Heart left ventricle (tissue), 16 donors: ENCODE results near the gene KRTAP10-4. TPM values are rescaled to one million over a fixed set of nuclear protein-coding genes. Genes with fewer than 3 reads are reported as not detected.
"Not testable (repeated sequence)": the region's sequence is repeated elsewhere in the genome, so short reads cannot be mapped to it uniquely, and the experiment has no call there.

Experiments used
- ATAC-seq, 4 donors: fragments of 200-7000 bp; cut with Tn5 transposase; one replicate each; pipeline ENCODE4 v1.9.1; 2020 to 2022; ENCODE audit warnings: moderate library complexity in 4 of 4, mild to moderate bottlenecking in 3 of 4, moderate number of reproducible peaks in 1 of 4
- DNase-seq, 5 donors: peaks; one replicate each; pipeline ENCODE4 v3.0.0-alpha.2; 2020
- H3K27ac ChIP-seq, 12 donors: fragments of 200-600 bp; sonication (generic) in 4 of 12; one replicate each; pipeline versions ENCODE4 v1.5.0 to v1.8.0; 2016 to 2022; ENCODE audit warnings: mild to moderate bottlenecking in 2 of 12
- H3K27me3 ChIP-seq, 9 donors: fragments of 200-600 bp; sonication (generic) in 2 of 9; one replicate each; pipeline versions ENCODE4 v1.5.1 to v1.8.0; 2016 to 2022; ENCODE audit warnings: mild to moderate bottlenecking in 3 of 9
- H3K36me3 ChIP-seq, 9 donors: fragments of 200-600 bp; sonication (generic) in 2 of 9; one replicate each; pipeline versions ENCODE4 v1.5.0 to v1.8.0; 2018 to 2022; ENCODE audit warnings: mild to moderate bottlenecking in 2 of 9
- H3K4me1 ChIP-seq, 12 donors: fragments of 200-600 bp; sonication (generic) in 4 of 12; one replicate each; pipeline versions ENCODE4 v1.5.0 to v1.8.0; 2016 to 2022; ENCODE audit warnings: mild to moderate bottlenecking in 3 of 12
- H3K4me3 ChIP-seq, 12 donors: fragments of 200-600 bp; sonication (generic) in 4 of 12; one replicate each; pipeline versions ENCODE4 v1.5.0 to v1.8.0; 2017 to 2022; ENCODE audit warnings: mild to moderate bottlenecking in 9 of 12, moderate library complexity in 4 of 12
- H3K9me3 ChIP-seq, 12 donors: fragments of 200-600 bp; sonication (generic) in 4 of 12; one replicate each; pipeline versions ENCODE4 v1.5.0 to v1.8.0; 2016 to 2022; ENCODE audit warnings: mild to moderate bottlenecking in 1 of 12
- CTCF ChIP-seq, 12 donors: fragments of 200-600 bp; sonication (generic) in 4 of 12; IDR thresholded peaks; one replicate each; pipeline versions ENCODE4 v1.5.0 to v1.8.0; 2018 to 2022; ENCODE audit warnings: antibody characterized with exemption in 12 of 12, mild to moderate bottlenecking in 5 of 12
- POLR2A ChIP-seq, 2 donors: fragments of 450-650 bp; IDR thresholded peaks; one replicate each; pipeline ENCODE4 v1.6.1; 2017; ENCODE audit warnings: antibody characterized with exemption in 2 of 2, mild to moderate bottlenecking in 2 of 2, moderate library complexity in 2 of 2
- WGBS, 4 donors: extraction: QIAGEN DNeasy Blood & Tissue Kit in 2 of 4; methylation state at CpG; one replicate each; pipeline versions ENCODE4 v1.1.5 to v1.1.7; 2013 to 2018; 5-methylcytosine and 5-hydroxymethylcytosine counted together
- intact Hi-C, 10 donors: fragments of 100-400 bp; cut with DNase I; formaldehyde crosslinking; loops; one replicate each; pipeline versions ENCODE4 v1.11.1 to v1.14.2; 2022
- polyA plus RNA-seq, 2 donors: library from polyadenylated mRNA; stranded (reverse); fragments of 200-250 nt; gene quantifications; one replicate each; pipeline ENCODE4 v1.2.3, GENCODE V29; 2013
- total RNA-seq, 9 donors: library from RNA; depleted of rRNA in 2 of 9; stranded (reverse); fragments of >200 nt in 2 of 9; fragmentation: NEBNext Ultra II Directional in 3 of 9; extraction: Animal tissue kit (Norgen Biotek cat#: 25700) in 3 of 9; gene quantifications; one replicate each; pipeline versions ENCODE4 v1.1.0 to v1.2.4, GENCODE V29; 2016 to 2023
- donor health status: ischemic (EF 13 %, LVEDD 7.1; RV severe dilation, severe dysfunction).
- donor health status: healthy with polysubstance abuse.
- donor health status: DM: no; HTN: yes; CAD: no.
- donor health status: DM: no; HTN: no; CAD: no.
- donor health status: ischemic (EF 25% LVEDD 6.9; RV normal size, moderate dysfunction).
- donor health status: ischemic (EF 25% LVEDD 5.7; RV mildly dilated, moderate dysfunction).
- donor health status: healthy.
- donor health status: DM: yes; HTN: yes; CAD: no.
- donor health status: ischemic (EF 35%, LVEDD 5.7; RV mildly dilated, moderate dysfunction).
- donor health status: nonischemic (EF 11% LVEDD 7.7; RV severe dilation, severe dysfunction).
- donor health status: DM: yes; HTN: yes; CAD: no.
- donor health status: PGD.
- donor health status: ischemic (EF 29% LVEDD 5.4; RV normal size, mild dysfunction).
- donor health status: nonischemic (EF 23%, LVEDD 6.1; RV moderate dilation, normal function).

The KRTAP10-4 gene
- total and polyA plus RNA-seq, 11 donors: not detected

GRCh38 chr21:44548381-44548780 lies 25.1 kb upstream of the KRTAP10-4 start:
- H3K27me3 ChIP-seq: peaks cover 0 to 33% (median 2%) of the 10 kb centered on the region in 9 donors
- TF ChIP-seq POLR2A (IDR thresholded peaks at IDR 0.05) (no peak), CTCF (IDR thresholded peaks at IDR 0.05) (no peak)
- intact Hi-C loops: no loop called here
- H3K4me3 ChIP-seq: no peak overlapping the region
- H3K9me3 ChIP-seq: peaks cover 0 to 29% (median 3%) of the 10 kb centered on the region in 12 donors
- DNase-seq (no peak), ATAC-seq (no peak)
- no peak overlapping the region for H3K27ac ChIP-seq
- no peaks in the 10 kb centered on the region for H3K4me1 ChIP-seq
- no peaks in the 10 kb centered on the region for H3K36me3 ChIP-seq
- WGBS, 4 donors: 67 to 70% (median 68%) methylated on average over 13 of the region's 13 CpGs

GRCh38 chr21:44548922-44549321 lies 24.6 kb upstream of the KRTAP10-4 start:
- Histone ChIP-seq H3K27me3 (peaks cover 0 to 34% (median 2%) of the 10 kb centered on the region in 9 donors), H3K27ac (no peak overlapping the region), H3K36me3 (no peaks in the 10 kb centered on the region), H3K4me3 (no peak overlapping the region), H3K9me3 (peaks cover 0 to 24% (median 3%) of the 10 kb centered on the region in 12 donors), H3K4me1 (no peaks in the 10 kb centered on the region)
- TF ChIP-seq CTCF (IDR thresholded peaks at IDR 0.05) (no peak), POLR2A (IDR thresholded peaks at IDR 0.05) (no peak)
- DNase-seq (no peak), ATAC-seq (no peak)
- intact Hi-C loops: no loop called here
- WGBS, 4 donors: 36 to 48% (median 41%) methylated on average over 14 of the region's 14 CpGs

GRCh38 chr21:44549525-44550211 lies 23.9 kb upstream of the KRTAP10-4 start:
- Histone ChIP-seq H3K4me1 (no peaks in the 10 kb centered on the region), H3K4me3 (no peak overlapping the region), H3K9me3 (peaks cover 0 to 24% (median 3%) of the 10 kb centered on the region in 12 donors), H3K27me3 (peaks cover 0 to 41% (median 2%) of the 10 kb centered on the region in 9 donors), H3K36me3 (no peaks in the 10 kb centered on the region), H3K27ac (no peak overlapping the region)
- no peak for TF ChIP-seq CTCF (IDR thresholded peaks at IDR 0.05)
- TF ChIP-seq POLR2A (IDR thresholded peaks at IDR 0.05): no peak
- DNase-seq (no peak), ATAC-seq (peak in 1 of 4 donors; percentile 36)
- intact Hi-C loops: no loop called here
- WGBS, 4 donors: 70 to 74% (median 71%) methylated on average over 20 to 25 of the region's 25 CpGs

- Histone ChIP-seq H3K9me3 (peaks cover 0 to 24% (median 3%) of the 10 kb centered on the region in 12 donors), H3K27me3 (peaks cover 0 to 44% (median 3%) of the 10 kb centered on the region in 9 donors)
- intact Hi-C loops, H3K27ac ChIP-seq, H3K4me3 ChIP-seq, H3K4me1 ChIP-seq, H3K36me3 ChIP-seq, ATAC-seq: not testable (repeated sequence)
- peak in 2 of 5 donors; percentile 13 to 60 for DNase-seq
- 58 to 73% (median 60%) methylated on average over 12 to 17 of the region's 17 CpGs for WGBS, 4 donors
Observed at GRCh38 chr21:44550285-44550684, 23.2 kb upstream of the KRTAP10-4 start.
